Kidney epithelial cell (primary cell): Measurements from ENCODE around the gene DEPDC1B. TPM values are rescaled to one million over a fixed set of nuclear protein-coding genes. Genes with fewer than 3 reads are reported as not detected.
"Not testable (repeated sequence)": the region's sequence is repeated elsewhere in the genome, so short reads cannot be mapped to it uniquely, and the experiment has no call there.

Experiments used
- DNase-seq: peaks from one replicate; pipeline ENCODE4 v3.0.0-alpha.2; 2010; ENCODE audit warnings: low read depth
- H3K27me3 ChIP-seq: 2 replicates; pipeline ENCODE4 v1.6.0; 2011; ENCODE audit warnings: low read length; ENCODE audit not compliant: control insufficient read depth, insufficient read depth
- H3K36me3 ChIP-seq: 2 replicates; pipeline ENCODE4 v1.5.1; 2011; ENCODE audit warnings: low read length; ENCODE audit not compliant: control insufficient read depth, insufficient read depth
- H3K4me3 ChIP-seq: 2 replicates; pipeline ENCODE4 v1.5.1; 2011; ENCODE audit warnings: low read depth, mild to moderate bottlenecking, control low read depth, low read length
- CTCF ChIP-seq: IDR thresholded peaks from 2 replicates; pipeline ENCODE4 v1.5.1; 2011; ENCODE audit warnings: mild to moderate bottlenecking, moderate library complexity, low read length, control low read depth, inconsistent platforms; ENCODE audit not compliant: insufficient read depth, poor library complexity, severe bottlenecking
- total RNA-seq: library from RNA; depleted of rRNA; stranded (reverse); fragments of >200 nt; gene quantifications from 2 replicates; pipeline ENCODE4 v1.2.3, GENCODE V29; 2015

The DEPDC1B gene
- total RNA-seq, 1 donor from 2014 or later, result 10.6 TPM

GRCh38 chr5:60688980-60689379 is 11.0 kb downstream of the DEPDC1B start:
- H3K4me3 ChIP-seq, result no peak overlapping the region
- no peak for DNase-seq
- no peaks in the 10 kb centered on the region for H3K27me3 ChIP-seq
- no peak for TF ChIP-seq CTCF
- H3K36me3 ChIP-seq, result no peaks in the 10 kb centered on the region

- no peaks in the 10 kb centered on the region for H3K27me3 ChIP-seq
- peak; percentile 16 for DNase-seq
- TF ChIP-seq CTCF, result peak; percentile 46
- H3K4me3 ChIP-seq, result no peak overlapping the region
- no peaks in the 10 kb centered on the region for H3K36me3 ChIP-seq
Measured at GRCh38 chr5:60687927-60688720, 11.8 kb downstream of the DEPDC1B start.

GRCh38 chr5:60686157-60686556 is 13.8 kb downstream of the DEPDC1B start:
- no peak for TF ChIP-seq CTCF
- no peaks in the 10 kb centered on the region for H3K27me3 ChIP-seq
- no peak for DNase-seq
- no peaks in the 10 kb centered on the region for H3K36me3 ChIP-seq
- no peak overlapping the region for H3K4me3 ChIP-seq

GRCh38 chr5:60685700-60686099 is 14.3 kb downstream of the DEPDC1B start:
- DNase-seq, result no peak

GRCh38 chr5:60685028-60685427 is 14.9 kb downstream of the DEPDC1B start:
- no peak overlapping the region for H3K4me3 ChIP-seq

More at GRCh38 chr5:60685700-60686099, 14.3 kb downstream of the DEPDC1B start:
- H3K36me3 ChIP-seq, result no peaks in the 10 kb centered on the region
- no peak overlapping the region for H3K4me3 ChIP-seq
- TF ChIP-seq CTCF, result no peak
- no peaks in the 10 kb centered on the region for H3K27me3 ChIP-seq

GRCh38 chr5:60682007-60682406 is 18.0 kb downstream of the DEPDC1B start:
- H3K36me3 ChIP-seq, H3K27me3 ChIP-seq, DNase-seq, H3K4me3 ChIP-seq: not testable (repeated sequence)

More at GRCh38 chr5:60685028-60685427, 14.9 kb downstream of the DEPDC1B start:
- Histone ChIP-seq H3K27me3 (no peaks in the 10 kb centered on the region), H3K36me3 (no peaks in the 10 kb centered on the region)
- no peak for TF ChIP-seq CTCF
- no peak for DNase-seq
